Adrenal gland (tissue), 12 donors: ENCODE results near the gene MVB12B. TPM values are rescaled to one million over a fixed set of nuclear protein-coding genes. Genes with fewer than 3 reads are reported as not detected.
A peak's percentile ranks its signal among the peaks of the same experiment; 100 is the strongest.

ENCODE experiments used
- DNase-seq, 7 donors: peaks; one replicate each; pipeline ENCODE4 v3.0.0-alpha.2; 2019 to 2020
- H3K27ac ChIP-seq, 5 donors: fragments of 200-600 bp; sonication (generic) in 4 of 5; 1 replicate in 3 of 5; 2 replicates in 2 of 5; pipeline versions ENCODE4 v1.5.1 to v1.8.0; 2016 to 2020; ENCODE audit warnings: mild to moderate bottlenecking in 1 of 5
- H3K27me3 ChIP-seq: fragments of 200-600 bp; 2 replicates; pipeline ENCODE4 v1.8.0; 2021
- H3K36me3 ChIP-seq, 2 donors: fragments of 200-600 bp; replicated peaks in 1 of 2; 1 replicate in 1 of 2; 2 replicates in 1 of 2; pipeline versions ENCODE4 v1.5.1 to v1.8.0; 2018 to 2022
- H3K4me1 ChIP-seq, 2 donors: fragments of 200-600 bp; replicated peaks in 1 of 2; 1 replicate in 1 of 2; 2 replicates in 1 of 2; pipeline versions ENCODE4 v1.5.1 to v1.8.0; 2018 to 2021
- H3K4me3 ChIP-seq, 4 donors: fragments of 200-600 bp; sonication (generic) in 3 of 4; one replicate each; pipeline ENCODE4 v1.5.1; 2016 to 2018
- H3K9me3 ChIP-seq, 3 donors: fragments of 200-600 bp; sonication (generic) in 1 of 3; replicated peaks in 1 of 3; 1 replicate in 2 of 3; 2 replicates in 1 of 3; pipeline versions ENCODE4 v1.5.1 to v1.8.0; 2016 to 2021
- POLR2A ChIP-seq, 2 donors: fragments of 450-650 bp; IDR thresholded peaks; one replicate each; pipeline ENCODE4 v1.6.1; 2017; ENCODE audit warnings: antibody characterized with exemption in 2 of 2, mild to moderate bottlenecking in 2 of 2, moderate library complexity in 1 of 2
- WGBS, 4 donors: extraction: QIAGEN DNeasy Blood & Tissue Kit in 2 of 4; methylation state at CpG; one replicate each; pipeline versions ENCODE4 v1.1.5 to v1.1.7; 2013 to 2017; 5-methylcytosine and 5-hydroxymethylcytosine counted together
- intact Hi-C, 2 donors: fragments of 100-400 bp; cut with DNase I; formaldehyde crosslinking; loops; one replicate each; pipeline versions ENCODE4 v1.14.1 to v1.15.0; 2022 to 2023
- polyA plus RNA-seq, 3 donors: library from polyadenylated mRNA; stranded (reverse); fragments of 200-250 nt in 2 of 3; fragments of 350-450 nt in 1 of 3; fragmentation: Illumina TruSeq in 1 of 3; extraction: RNeasy Lipid Tissue Mini Kit (QIAGEN cat#74804) in 1 of 3; gene quantifications; one replicate each; pipeline ENCODE4 v1.2.3, GENCODE V29; 2013 to 2014
- total RNA-seq, 9 donors: library from RNA; depleted of rRNA in 4 of 9; stranded (reverse); fragments of >200 nt in 4 of 9; fragments of 120-200 nt in 1 of 9; fragmentation: NEBNext Ultra II Directional in 1 of 9; extraction: Animal tissue kit (Norgen Biotek cat#: 25700) in 1 of 9; gene quantifications; one replicate each; pipeline versions ENCODE4 v1.1.0 to v1.2.4, GENCODE V29; 2013 to 2023
- TF ChIP-seq, protein P1 (sequence below), 6 experiments: fragments of 450-650 bp in 4 of 6; fragments of 200-600 bp in 2 of 6; sonication (generic) in 1 of 6; IDR thresholded peaks; 1 replicate in 5 of 6; 2 replicates in 1 of 6; pipeline versions ENCODE4 v1.5.1 to v1.8.0; 2016 to 2021; ENCODE audit warnings: antibody characterized with exemption in 6 of 6, mild to moderate bottlenecking in 2 of 6, moderate library complexity in 1 of 6
- donor health status: healthy with polysubstance abuse.
- donor health status: Bipolar disorder and iron deficiency.
- donor health status: DM: yes; HTN: yes; CAD: no.
- donor health status: DM: no; HTN: no; CAD: no.
- donor health status: DM: no; HTN: no; CAD: no.
- donor health status: DM: yes; HTN: yes; CAD: no.

Gene MVB12B
- total and polyA plus RNA-seq, 12 donors: 3.7 to 20.5 (median 12.8) TPM

DNA sequence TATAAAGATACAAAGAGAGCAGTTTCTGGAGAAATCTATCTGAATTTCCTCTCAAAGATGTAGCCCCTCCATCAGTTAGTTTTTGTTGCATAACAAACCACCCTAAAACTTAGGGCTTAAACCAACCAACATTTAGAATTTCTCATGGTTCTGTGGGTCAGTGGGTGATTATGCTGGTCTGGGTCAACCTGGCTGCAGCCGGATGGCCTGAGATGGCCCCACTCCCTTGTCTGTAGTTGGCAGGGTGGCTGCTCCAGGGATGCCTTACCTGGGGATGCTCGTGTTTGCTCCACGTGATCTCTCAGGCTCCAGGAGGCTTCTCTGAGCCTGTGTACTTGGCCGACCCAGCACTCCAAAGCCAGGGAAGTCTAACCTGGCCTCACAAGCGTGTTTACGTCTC, 139.3 kb downstream of the MVB12B start:
- Histone ChIP-seq H3K27ac (no peak overlapping the region), H3K4me1 (no peaks in the 10 kb centered on the region), H3K36me3 (no peaks in the 10 kb centered on the region), H3K4me3 (no peak overlapping the region), H3K27me3 (no peaks in the 10 kb centered on the region), H3K9me3 (no peaks in the 10 kb centered on the region)
- WGBS, 4 donors: 94 to 99% (median 98%) methylated on average over 4 to 6 of the region's 6 CpGs
- intact Hi-C loops: no loop called here
- no peak for DNase-seq
- TF ChIP-seq POLR2A (IDR thresholded peaks at IDR 0.05): no peak
- TF ChIP-seq, protein P1, sequence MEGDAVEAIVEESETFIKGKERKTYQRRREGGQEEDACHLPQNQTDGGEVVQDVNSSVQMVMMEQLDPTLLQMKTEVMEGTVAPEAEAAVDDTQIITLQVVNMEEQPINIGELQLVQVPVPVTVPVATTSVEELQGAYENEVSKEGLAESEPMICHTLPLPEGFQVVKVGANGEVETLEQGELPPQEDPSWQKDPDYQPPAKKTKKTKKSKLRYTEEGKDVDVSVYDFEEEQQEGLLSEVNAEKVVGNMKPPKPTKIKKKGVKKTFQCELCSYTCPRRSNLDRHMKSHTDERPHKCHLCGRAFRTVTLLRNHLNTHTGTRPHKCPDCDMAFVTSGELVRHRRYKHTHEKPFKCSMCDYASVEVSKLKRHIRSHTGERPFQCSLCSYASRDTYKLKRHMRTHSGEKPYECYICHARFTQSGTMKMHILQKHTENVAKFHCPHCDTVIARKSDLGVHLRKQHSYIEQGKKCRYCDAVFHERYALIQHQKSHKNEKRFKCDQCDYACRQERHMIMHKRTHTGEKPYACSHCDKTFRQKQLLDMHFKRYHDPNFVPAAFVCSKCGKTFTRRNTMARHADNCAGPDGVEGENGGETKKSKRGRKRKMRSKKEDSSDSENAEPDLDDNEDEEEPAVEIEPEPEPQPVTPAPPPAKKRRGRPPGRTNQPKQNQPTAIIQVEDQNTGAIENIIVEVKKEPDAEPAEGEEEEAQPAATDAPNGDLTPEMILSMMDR (IDR thresholded peaks at IDR 0.05): no peak

DNA sequence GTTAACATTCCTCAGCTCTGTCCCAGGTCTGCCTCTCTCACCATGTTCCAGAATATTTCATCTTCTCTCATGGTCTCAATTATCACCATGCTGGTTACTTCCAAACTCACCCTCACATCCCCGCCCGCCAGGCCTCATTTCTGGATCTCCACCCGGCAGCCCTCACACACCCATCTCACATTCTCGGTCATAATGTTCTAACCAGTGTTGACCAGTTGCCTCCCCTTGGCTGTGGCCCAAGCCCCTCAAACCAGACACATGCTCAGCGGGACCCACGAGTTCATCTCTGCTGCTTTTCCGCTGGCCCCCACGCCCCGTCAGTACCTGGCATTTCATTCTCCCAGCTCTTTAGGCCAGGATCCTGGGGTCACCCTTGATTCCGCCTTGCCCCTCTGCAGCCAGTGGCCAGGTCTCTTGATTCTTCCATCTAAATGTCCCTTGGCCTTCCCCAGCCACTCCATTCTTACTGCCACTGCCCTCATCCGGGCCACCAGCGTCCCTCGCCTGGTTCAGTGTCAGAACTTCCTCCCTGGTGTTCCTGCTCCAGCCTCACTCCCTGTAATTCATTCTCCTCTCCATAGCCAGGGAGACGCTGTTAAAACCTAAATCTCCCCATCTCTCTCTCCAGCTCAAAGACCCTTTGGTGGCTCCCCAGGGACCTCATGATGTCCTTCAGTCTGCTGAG, 141.7 kb downstream of the MVB12B start:
- Histone ChIP-seq H3K27me3 (no peaks in the 10 kb centered on the region), H3K4me3 (no peak overlapping the region), H3K27ac (no peak overlapping the region), H3K4me1 (no peaks in the 10 kb centered on the region), H3K9me3 (no peaks in the 10 kb centered on the region), H3K36me3 (no peaks in the 10 kb centered on the region)
- TF ChIP-seq POLR2A (IDR thresholded peaks at IDR 0.05): no peak
- TF ChIP-seq, protein P1 (IDR thresholded peaks at IDR 0.05): no peak
- DNase-seq: no peak
- intact Hi-C loops: no loop called here
- 91 to 96% (median 92%) methylated on average over 14 of the region's 14 CpGs for WGBS, 4 donors

DNA sequence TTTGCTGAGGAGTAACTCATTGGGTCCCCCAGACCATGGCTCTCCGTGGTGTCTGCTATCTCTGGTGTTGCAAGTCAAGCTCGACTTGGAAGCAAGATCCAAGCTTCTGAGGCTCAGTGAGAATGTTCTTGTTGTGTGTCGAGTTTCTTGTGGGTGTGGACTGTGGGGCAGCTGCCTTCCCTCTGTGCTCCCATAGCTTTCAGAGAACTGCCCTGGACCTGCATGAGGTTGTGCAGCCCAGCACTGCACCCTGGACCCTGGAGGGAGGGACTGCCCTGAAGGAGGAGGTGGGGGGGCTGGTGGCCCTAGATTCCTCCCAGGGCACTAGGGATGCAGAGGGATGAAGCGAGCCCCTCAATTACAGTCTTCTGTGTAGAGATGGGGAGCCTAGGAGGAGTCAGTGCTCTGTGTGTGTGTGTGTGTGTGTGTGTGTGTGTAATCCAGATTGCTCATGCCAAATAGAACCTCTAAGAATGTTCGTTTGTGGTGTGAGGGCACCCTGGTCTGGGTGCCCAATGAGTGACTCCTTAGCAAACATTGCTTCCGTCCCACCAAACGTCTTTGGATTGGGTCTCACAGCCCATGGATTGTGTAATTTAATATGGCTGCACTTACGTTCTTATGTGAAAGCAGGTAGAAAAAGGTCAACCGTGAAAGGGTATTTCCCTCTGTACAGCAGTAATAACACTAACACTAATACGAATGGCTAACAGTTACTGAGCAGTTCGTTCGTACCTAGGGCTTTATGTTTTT, 143.8 kb downstream of the MVB12B start:
- no peak for TF ChIP-seq POLR2A (IDR thresholded peaks at IDR 0.05)
- TF ChIP-seq, protein P1 (IDR thresholded peaks at IDR 0.05): no peak
- no peak for DNase-seq
- intact Hi-C loops: no loop called here
- WGBS, 4 donors: 77 to 85% (median 81%) methylated on average over 11 to 12 of the region's 12 CpGs
- Histone ChIP-seq H3K27me3 (no peaks in the 10 kb centered on the region), H3K9me3 (no peaks in the 10 kb centered on the region), H3K4me1 (no peaks in the 10 kb centered on the region), H3K4me3 (no peak overlapping the region), H3K36me3 (no peaks in the 10 kb centered on the region), H3K27ac (peak overlapping the region in 1 of 5 donors; percentile 0)

DNA sequence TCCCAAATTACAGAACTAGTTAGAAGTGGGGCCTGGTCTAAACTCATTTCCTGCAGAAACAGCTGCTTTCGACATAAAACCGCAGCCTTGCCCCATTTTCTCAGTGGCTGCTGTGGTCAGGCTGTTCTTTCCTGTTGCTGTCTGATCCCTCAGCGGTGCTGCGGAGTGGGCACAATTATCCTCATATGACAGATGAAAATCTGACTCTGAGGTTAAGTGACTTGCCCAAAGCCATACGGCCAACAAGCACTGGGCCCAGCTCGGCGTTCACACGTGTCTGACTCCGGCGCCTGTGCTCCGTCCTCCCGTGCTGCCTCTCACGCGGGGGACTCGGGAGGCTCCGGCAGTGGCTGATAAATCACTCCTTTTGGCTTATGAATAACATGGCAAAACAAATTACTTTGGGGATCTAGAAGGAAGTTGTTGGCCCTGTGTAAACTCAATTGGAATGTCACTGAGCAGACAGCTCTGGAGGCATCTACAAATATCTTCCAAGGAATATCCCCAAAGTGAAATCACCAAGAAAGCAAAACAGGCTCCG, 144.5 kb downstream of the MVB12B start:
- Histone ChIP-seq H3K27me3 (no peaks in the 10 kb centered on the region), H3K27ac (peak overlapping the region in 1 of 5 donors; percentile 21), H3K36me3 (no peaks in the 10 kb centered on the region), H3K9me3 (no peaks in the 10 kb centered on the region), H3K4me1 (no peaks in the 10 kb centered on the region), H3K4me3 (no peak overlapping the region)
- TF ChIP-seq, protein P1 (IDR thresholded peaks at IDR 0.05): no peak
- no peak for TF ChIP-seq POLR2A (IDR thresholded peaks at IDR 0.05)
- 57 to 83% (median 68%) methylated on average over 15 to 17 of the region's 17 CpGs for WGBS, 4 donors
- intact Hi-C loops: no loop called here
- peak; percentile 39 to 87 (median 65) for DNase-seq
